Putamen (tissue), 1 donor: ENCODE results near the gene ST8SIA1.

Experiments
- DNase-seq: peaks from one replicate; pipeline ENCODE4 v3.0.0-alpha.2; 2016; ENCODE audit warnings: low spot score

ST8SIA1 gene

GRCh38 chr12:22329621-22330020 is 4.9 kb downstream of the ST8SIA1 start:
- DNase-seq: no peak

- DNase-seq: no peak
Observed at GRCh38 chr12:22325218-22325617, 9.3 kb downstream of the ST8SIA1 start.

- no peak for DNase-seq
Observed at GRCh38 chr12:22322091-22322490, 12.4 kb downstream of the ST8SIA1 start.

- no peak for DNase-seq
Observed at GRCh38 chr12:22321638-22322037, 12.9 kb downstream of the ST8SIA1 start.

- no peak for DNase-seq
Observed at GRCh38 chr12:22321018-22321605, 13.4 kb downstream of the ST8SIA1 start.

- DNase-seq: peak; percentile 30
Observed at GRCh38 chr12:22318108-22318737, 16.3 kb downstream of the ST8SIA1 start.

GRCh38 chr12:22313963-22314330 is 20.6 kb downstream of the ST8SIA1 start:
- DNase-seq: no peak

GRCh38 chr12:22313286-22313962 is 21.1 kb downstream of the ST8SIA1 start:
- no peak for DNase-seq

GRCh38 chr12:22312336-22312735 is 22.2 kb downstream of the ST8SIA1 start:
- peak; percentile 81 for DNase-seq

GRCh38 chr12:22310709-22311108 is 23.8 kb downstream of the ST8SIA1 start:
- no peak for DNase-seq

- no peak for DNase-seq
Observed at GRCh38 chr12:22310275-22310674, 24.2 kb downstream of the ST8SIA1 start.

- no peak for DNase-seq
Observed at GRCh38 chr12:22307811-22308210, 26.7 kb downstream of the ST8SIA1 start.

GRCh38 chr12:22306311-22306710 is 28.2 kb downstream of the ST8SIA1 start:
- DNase-seq: no peak

GRCh38 chr12:22304341-22304740 is 30.2 kb downstream of the ST8SIA1 start:
- no peak for DNase-seq

GRCh38 chr12:22299294-22299912 is 35.1 kb downstream of the ST8SIA1 start:
- no peak for DNase-seq

GRCh38 chr12:22289250-22289649 is 45.3 kb downstream of the ST8SIA1 start:
- DNase-seq: no peak

- DNase-seq: no peak
Observed at GRCh38 chr12:22287776-22288621, 46.5 kb downstream of the ST8SIA1 start.

GRCh38 chr12:22287101-22287500 is 47.4 kb downstream of the ST8SIA1 start:
- no peak for DNase-seq

GRCh38 chr12:22286569-22286968 is 47.9 kb downstream of the ST8SIA1 start:
- DNase-seq: no peak

GRCh38 chr12:22285846-22286245 is 48.7 kb downstream of the ST8SIA1 start:
- no peak for DNase-seq

- no peak for DNase-seq
Observed at GRCh38 chr12:22284871-22285270, 49.6 kb downstream of the ST8SIA1 start.

GRCh38 chr12:22283508-22283907 is 51.0 kb downstream of the ST8SIA1 start:
- DNase-seq: no peak
